Raji (cell line): ENCODE results near the gene VAC14.

Experiments used
- POLR2A ChIP-seq: IDR thresholded peaks from 2 replicates; pipeline ENCODE4 v1.6.1; 2011; ENCODE audit warnings: low read depth, low read length, control low read depth; ENCODE audit not compliant: insufficient read depth

Gene VAC14

DNA sequence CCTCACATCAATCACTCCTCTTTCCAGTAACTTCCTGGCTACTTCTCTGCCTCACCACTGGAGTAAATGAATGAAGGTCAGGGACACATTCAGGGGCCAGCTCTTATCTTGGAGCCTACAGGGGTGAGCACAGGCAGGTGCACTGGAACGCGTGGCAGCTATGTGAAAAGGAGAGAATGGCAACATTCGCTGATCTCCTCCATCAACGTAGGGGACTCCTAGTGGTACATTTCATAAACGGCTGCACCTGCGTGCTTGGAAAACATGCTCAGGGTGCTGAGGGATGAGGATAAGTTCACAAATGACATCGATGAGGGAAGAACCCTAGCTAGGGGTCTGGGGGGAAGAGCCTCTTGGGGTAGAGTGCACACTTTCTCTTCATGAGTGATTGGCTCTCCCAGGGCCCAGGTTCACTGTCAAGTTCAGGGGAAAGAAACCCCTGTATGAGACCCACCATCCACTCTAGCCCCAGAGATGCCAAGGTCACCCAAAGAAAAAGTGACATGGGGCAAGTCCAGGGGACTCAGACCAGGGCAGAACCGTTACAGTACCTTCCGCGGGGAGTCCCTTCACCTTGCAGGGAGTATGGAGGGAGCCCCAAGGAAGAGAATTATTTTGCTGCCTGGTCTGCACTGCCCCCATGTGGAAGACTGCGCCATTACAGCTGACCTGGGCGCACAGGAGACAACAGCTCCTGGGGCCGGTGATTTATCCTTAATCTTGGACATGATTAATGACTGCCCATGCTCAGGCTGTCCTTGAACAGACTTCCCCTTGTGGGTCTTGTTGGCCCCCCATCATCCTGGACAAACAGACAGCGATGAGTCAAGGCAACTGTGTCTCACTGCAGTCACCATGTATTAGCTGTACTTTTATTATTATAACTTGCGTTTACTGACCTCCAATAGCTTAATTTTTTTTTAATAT lies 30.1 kb downstream of the VAC14 start:
- TF ChIP-seq POLR2A, result no peak

DNA sequence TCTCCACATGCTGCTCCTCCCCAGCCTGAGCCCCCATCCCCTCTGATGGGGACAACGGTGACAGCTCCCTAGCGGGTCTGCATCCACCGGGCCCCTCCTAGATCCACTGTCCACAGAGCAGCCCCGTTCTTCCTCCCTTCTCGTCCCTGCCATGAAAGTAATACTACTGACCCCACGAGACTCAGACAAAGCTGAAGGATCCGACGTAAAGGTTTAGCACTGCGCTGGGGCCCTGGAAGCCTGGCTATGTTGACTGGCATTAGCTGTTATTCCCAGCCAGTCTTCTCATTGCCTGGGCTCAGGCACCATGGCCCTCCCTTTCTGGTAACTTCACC lies 30.7 kb downstream of the VAC14 start:
- no peak for TF ChIP-seq POLR2A

DNA sequence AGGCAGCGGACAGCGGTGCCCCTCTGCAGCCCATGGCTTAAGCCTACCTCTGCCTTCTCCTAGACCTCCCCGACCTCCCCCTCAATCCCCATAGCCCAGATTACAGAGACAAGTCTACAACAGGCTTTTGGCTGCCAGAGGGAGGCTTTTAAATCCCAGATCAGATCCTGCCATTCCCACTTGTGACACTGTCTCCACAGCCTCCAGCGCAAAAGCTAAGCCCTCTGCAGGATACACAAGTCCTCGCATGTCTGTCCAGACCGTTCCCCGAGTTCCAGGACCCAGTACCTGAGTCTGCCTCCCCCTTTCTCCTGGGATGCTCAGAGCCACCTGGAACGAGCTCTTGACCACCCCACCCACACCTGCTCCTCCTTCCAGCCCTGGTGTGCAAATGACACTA lies 31.2 kb downstream of the VAC14 start:
- TF ChIP-seq POLR2A, result no peak

DNA sequence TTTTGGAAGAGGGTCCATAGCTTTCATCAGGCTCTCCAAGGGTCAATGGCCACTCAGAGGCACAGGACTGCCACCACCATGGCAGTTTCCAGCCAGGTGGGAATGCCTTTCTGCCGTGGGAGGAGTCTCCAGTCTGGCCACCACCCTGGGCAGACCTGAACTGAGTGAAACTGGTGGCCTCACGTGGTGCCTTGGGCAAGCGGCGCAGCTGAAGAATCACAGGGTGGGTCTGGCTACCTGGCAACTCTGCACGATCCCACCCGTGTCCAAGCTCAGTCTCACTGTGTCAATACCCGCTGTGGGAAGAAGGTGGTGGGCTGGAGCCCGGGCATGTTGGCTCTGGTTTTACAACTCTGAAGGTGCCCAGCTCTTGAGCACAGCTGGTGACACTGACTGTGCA lies 31.8 kb downstream of the VAC14 start:
- TF ChIP-seq POLR2A, result no peak

DNA sequence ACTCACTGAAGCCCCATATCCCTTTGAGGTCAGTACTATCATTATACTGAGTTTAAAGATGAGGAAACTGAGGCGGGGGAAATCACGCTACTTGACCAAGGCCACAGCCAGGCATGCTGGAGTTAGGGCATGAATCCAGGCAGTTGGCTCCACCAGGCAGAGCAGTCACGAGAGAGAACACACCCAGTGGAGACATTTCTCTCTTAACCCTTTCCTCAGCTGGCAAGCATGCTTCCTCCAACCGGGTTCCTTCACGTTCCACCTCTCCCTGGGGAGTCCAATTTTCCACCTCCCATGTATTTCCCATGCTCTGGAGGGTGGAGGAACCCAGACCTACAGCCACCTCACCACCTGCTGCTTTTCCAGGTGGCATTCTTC lies 32.8 kb downstream of the VAC14 start:
- no peak for TF ChIP-seq POLR2A

DNA sequence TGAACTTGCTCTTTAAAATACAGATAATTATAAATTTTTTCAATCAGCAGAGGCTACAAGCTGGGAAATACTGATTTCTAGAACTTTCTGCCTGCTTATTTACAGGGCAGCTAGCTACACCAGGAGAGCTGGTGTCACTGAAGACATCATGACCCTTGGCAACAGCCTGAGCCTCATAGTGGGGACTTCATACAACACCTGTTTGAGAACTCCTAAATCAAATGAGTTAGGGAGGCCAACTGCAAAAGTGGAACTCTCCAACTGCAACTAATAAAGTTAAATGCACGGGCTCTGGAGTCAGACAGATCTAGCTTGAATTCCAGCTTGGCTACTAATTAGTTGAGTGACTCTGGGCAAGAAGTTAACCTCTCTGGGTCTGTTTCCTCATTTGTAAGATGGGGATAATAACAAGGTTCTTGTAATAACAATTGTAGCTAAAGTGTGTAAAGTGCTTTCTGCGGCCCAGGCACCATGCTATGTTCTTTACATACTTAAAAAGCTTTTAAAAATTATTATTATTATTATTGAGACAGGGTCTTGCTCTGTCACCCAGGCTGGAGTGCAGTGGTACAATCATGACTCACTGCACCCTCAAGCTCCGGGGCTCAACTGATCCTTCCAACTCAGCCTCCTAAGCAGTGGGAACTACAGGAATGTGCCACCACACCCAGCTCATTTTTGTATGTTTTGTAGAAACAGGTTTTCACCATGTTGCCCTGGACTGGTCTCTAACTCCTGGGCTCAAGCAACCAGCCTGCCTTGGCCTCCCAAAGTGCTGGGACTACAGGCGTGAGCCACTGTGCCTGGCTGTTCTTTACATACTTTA lies 33.4 kb downstream of the VAC14 start:
- no peak for TF ChIP-seq POLR2A

DNA sequence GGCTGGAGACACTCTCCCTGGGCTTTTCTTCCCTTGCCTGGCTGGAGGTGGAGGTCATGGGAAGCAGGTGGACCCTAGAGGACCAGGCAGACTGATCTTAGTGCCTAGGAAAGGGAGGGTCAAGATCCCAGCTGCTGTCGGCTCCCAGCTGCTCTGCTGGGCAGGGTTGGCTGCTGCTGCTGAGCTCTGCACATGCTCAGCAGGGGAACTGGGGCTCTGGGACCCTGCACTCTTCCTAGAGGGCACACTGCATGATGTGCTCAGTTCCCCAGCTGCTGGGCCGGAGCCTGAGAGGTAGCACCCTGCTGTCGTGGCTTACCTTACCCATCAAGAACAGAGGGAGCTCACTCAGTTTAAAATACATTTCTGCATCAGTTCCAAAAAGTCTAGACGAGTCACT lies 34.3 kb downstream of the VAC14 start:
- TF ChIP-seq POLR2A, result no peak

DNA sequence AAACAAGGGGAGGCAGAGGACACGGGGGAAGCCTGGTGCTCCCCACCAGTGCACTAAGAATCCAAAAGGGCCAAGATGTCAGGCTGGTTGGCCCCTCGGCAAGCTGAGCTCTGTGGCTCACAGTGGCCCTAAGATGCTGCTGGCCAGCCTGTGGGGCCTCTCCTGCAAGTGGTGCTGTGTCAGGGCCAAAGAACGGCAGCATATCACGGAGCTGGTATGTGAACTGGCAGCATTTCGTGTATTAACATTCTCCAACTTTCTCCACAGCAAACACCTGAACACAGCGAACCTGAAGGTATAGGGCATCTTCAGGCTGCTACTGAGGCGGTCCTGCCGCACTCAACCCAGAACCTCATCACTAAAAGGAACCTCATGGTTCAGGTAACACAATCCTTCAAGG lies 34.8 kb downstream of the VAC14 start:
- TF ChIP-seq POLR2A, result no peak

DNA sequence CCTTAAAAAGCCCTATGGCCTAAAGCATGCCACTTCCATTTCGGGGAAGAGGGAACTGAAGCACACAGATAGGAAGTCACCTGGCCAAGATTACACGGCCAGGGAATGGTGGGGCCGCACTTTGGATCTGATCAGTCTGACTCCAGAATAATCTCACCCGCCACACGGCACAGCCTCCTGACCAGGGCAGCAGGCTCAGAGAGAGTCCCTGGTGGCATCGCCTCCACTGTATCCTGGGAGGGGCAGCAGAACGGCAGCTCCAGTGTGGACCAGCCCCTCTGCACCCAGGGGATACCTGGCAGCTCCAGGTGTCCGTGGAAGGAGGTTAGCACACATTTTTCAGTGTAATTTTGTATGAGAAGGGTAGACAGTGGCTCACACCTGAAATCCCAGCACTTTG lies 35.5 kb downstream of the VAC14 start:
- TF ChIP-seq POLR2A, result no peak

DNA sequence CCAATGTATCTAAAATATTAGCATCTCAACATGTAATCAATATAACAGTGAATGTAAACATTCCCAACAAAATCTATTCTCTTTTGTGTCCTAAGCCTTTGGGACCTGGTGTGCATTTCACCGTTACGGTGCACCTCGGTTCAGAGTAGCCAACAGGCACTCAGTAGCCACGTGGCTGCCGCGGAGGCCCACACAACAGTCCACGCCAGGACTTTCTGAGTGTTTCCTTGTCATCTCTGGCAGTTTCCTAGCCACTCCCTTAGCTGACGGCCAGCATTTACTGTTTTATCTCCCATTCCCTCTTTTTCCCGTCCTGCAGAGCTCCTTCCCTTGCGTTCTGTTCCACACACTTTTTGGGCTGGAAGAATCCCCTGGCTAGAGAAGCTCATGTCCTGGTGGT lies 36.3 kb downstream of the VAC14 start:
- TF ChIP-seq POLR2A, result no peak

DNA sequence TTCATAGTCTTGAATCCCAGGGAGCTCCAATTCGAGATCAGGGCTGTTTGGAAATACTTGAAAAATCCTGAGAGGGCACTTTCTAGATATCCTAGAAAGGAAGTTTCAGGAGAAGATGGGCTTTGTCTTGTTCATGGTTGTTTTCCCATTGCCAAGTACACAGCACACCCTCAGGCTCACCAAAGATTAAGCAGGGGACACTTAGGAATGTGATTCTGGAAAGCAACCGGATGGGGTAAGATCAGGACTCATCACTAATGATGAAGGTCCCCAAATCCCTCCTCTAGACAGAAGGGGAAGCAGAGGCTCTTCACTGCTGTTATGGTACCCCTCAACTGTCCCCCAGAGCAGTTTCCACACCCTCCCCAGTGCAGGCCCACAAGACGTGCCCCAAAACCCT lies 40.7 kb downstream of the VAC14 start:
- TF ChIP-seq POLR2A, result no peak

DNA sequence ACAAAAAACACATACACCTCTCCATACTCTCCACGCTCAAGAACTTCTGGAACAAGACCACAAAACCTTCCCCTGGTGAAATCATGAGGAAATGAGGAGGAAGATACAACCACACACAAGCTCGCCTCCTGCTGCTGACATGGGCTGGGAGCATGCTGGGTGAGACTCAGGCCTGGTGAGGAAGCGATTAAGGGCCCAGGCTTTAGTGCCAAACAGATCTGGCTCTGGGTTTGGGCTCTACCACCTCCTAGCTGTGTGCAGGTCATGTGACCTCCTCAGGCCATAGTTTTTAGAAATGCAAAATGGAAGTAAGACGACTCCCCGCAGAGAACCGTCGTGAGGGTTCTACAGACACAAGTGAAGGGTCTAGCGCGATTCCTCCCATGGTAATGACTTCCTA lies 41.3 kb downstream of the VAC14 start:
- TF ChIP-seq POLR2A, result no peak

DNA sequence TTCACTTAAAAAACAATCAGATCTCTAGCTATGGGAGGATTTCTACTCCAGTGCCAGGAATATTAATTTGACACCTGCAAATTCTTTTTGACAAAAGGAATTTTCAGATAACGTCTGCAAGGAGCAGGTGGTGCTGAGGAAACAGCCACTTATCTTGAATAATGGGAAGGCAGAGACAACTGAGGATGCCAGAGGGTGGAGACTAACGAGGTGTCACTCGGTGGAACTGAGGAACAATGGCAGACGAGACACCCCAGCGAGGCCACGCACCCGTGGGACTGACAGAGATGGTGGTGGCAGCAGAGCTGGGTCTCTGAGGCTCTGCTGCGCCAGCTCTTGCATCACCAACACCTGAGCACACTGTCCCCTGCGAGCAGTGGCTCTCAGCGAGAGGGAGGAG lies 42.2 kb downstream of the VAC14 start:
- no peak for TF ChIP-seq POLR2A

DNA sequence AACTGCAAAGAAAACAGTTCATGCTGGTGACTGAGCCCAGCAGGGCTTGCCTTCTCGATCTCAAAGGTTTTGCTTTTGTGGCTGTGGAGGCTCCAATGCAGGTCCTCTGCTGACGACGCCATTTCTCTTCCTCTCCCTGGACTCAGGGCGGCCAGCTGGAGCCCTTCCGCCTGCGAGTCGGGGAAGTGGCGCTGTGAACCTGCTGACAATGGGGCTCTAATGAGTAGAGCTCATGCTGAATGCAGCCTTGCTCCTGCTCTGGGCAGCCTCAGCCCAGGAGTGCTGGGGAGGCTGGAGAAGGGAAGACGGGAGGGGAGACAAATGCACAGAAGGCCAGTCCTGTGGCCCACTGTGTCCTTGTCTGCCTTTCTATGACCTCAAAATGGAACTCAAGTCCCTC lies 43.8 kb downstream of the VAC14 start:
- TF ChIP-seq POLR2A, result no peak

DNA sequence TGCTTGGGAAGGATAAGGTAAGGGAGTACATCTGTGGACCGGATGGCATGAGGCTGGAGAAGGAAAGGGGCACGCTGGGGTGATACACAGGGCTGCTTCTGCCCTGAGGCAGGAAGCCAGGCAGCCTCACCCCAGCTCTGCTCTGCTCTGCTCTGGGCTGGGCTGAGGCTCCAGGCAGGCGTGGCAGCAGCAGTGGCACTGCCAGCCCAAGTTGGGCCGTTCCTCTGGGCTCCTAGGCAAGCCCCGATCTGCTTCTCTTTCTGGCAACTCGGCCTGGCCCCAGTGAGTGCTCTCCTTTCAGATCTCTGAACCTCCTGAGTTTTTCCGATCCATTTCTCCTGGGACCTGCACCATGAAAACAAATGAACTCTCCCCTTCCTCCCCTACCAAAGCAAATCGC lies 44.9 kb downstream of the VAC14 start:
- no peak for TF ChIP-seq POLR2A
